Lung (tissue), 12 donors: ENCODE data around the gene COL4A1. TPM values are rescaled to one million over a fixed set of nuclear protein-coding genes. Genes with fewer than 3 reads are reported as not detected.

Experiments
- ATAC-seq: fragments of 200-7000 bp; cut with Tn5 transposase; one replicate; pipeline ENCODE4 v1.9.1; 2020; ENCODE audit warnings: moderate number of reproducible peaks; ENCODE audit not compliant: insufficient read depth, low FRiP score
- DNase-seq, 3 donors: peaks; one replicate each; pipeline ENCODE4 v3.0.0-alpha.2; 2013 to 2017
- H3K27ac ChIP-seq, 2 donors: one replicate each; pipeline ENCODE4 v1.5.1; 2013; ENCODE audit warnings: mild to moderate bottlenecking in 2 of 2, moderate library complexity in 2 of 2, control low read depth in 1 of 2, inconsistent platforms in 1 of 2, low read depth in 1 of 2, low read length in 1 of 2
- H3K27me3 ChIP-seq, 3 donors: one replicate each; pipeline ENCODE4 v1.5.1; 2013; ENCODE audit warnings: low read length in 2 of 3; ENCODE audit not compliant: control insufficient read depth in 3 of 3, insufficient read depth in 3 of 3
- H3K36me3 ChIP-seq, 4 donors: one replicate each; pipeline ENCODE4 v1.5.1; 2013; ENCODE audit warnings: low read length in 4 of 4, mild to moderate bottlenecking in 1 of 4, moderate library complexity in 1 of 4; ENCODE audit not compliant: control insufficient read depth in 4 of 4, insufficient read depth in 4 of 4
- H3K4me1 ChIP-seq, 5 donors: one replicate each; pipeline ENCODE4 v1.5.1; 2013; ENCODE audit warnings: low read length in 5 of 5, mild to moderate bottlenecking in 2 of 5, moderate library complexity in 1 of 5; ENCODE audit not compliant: control insufficient read depth in 5 of 5, insufficient read depth in 5 of 5
- H3K4me3 ChIP-seq: one replicate; pipeline ENCODE4 v1.5.1; 2013; ENCODE audit warnings: mild to moderate bottlenecking, control low read depth, moderate library complexity
- H3K9ac ChIP-seq, 2 donors: one replicate each; pipeline ENCODE4 v1.5.1; 2013; ENCODE audit warnings: low read length in 2 of 2, control low read depth in 1 of 2; ENCODE audit not compliant: insufficient read depth in 1 of 2
- H3K9me3 ChIP-seq, 4 donors: one replicate each; pipeline ENCODE4 v1.5.1; 2013; ENCODE audit warnings: low read length in 3 of 4, mild to moderate bottlenecking in 1 of 4, moderate library complexity in 1 of 4; ENCODE audit not compliant: control insufficient read depth in 4 of 4, insufficient read depth in 3 of 4
- CTCF ChIP-seq: IDR thresholded peaks from 2 replicates; pipeline ENCODE4 v1.5.1; 2012; ENCODE audit warnings: mild to moderate bottlenecking; ENCODE audit errors: control extremely low read depth, extremely low read depth
- WGBS, 2 donors: extraction: QIAGEN DNeasy Blood & Tissue Kit; methylation state at CpG; one replicate each; pipeline ENCODE4 v1.1.7; 2013; 5-methylcytosine and 5-hydroxymethylcytosine counted together
- polyA plus RNA-seq, 2 donors: library from polyadenylated mRNA; stranded (reverse); fragments of 200-250 nt; gene quantifications; one replicate each; pipeline ENCODE4 v1.2.1, GENCODE V29; 2013
- total RNA-seq, 2 donors: library from RNA; depleted of rRNA in 1 of 2; stranded (reverse); fragments of >200 nt in 1 of 2; gene quantifications; one replicate each; pipeline ENCODE4 v1.2.1, GENCODE V29; 2014 to 2021
- donor health status: control.
- donor health status: control.
- donor health status: Bipolar disorder and iron deficiency.
- donor health status: healthy.
- donor health status: DM: yes; HTN: yes; CAD: no.

COL4A1 gene
- total and polyA plus RNA-seq, 4 donors, result 114 to 1,051 (median 318) TPM

GRCh38 chr13:110340812-110341444 is 34.0 kb upstream of the COL4A1 start:
- 8 to 24% methylated on average over 24 of the region's 24 CpGs for WGBS, 2 donors
- Histone ChIP-seq H3K27me3 (no peaks in the 10 kb centered on the region), H3K9ac (peak overlapping the region in 1 of 2 donors; percentile 83), H3K4me1 (peaks cover 27 to 60% (median 34%) of the 10 kb centered on the region in 5 donors), H3K27ac (peak overlapping the region; percentile 93 to 95), H3K9me3 (no peaks in the 10 kb centered on the region), H3K36me3 (no peaks in the 10 kb centered on the region), H3K4me3 (no peak overlapping the region)
- peak; percentile 43 for ATAC-seq
- DNase-seq, result peak; percentile 87 to 90 (median 90)
- no peak for TF ChIP-seq CTCF

- H3K9ac ChIP-seq, result peak overlapping the region in 1 of 2 donors; percentile 50
- H3K36me3 ChIP-seq, result no peaks in the 10 kb centered on the region
- H3K4me1 ChIP-seq, result peaks cover 27 to 60% (median 31%) of the 10 kb centered on the region in 5 donors
- H3K27ac ChIP-seq, result peak overlapping the region; percentile 93 to 95
- DNase-seq, result no peak
- no peak for ATAC-seq
- no peak overlapping the region for H3K4me3 ChIP-seq
- no peaks in the 10 kb centered on the region for H3K9me3 ChIP-seq
- no peaks in the 10 kb centered on the region for H3K27me3 ChIP-seq
- TF ChIP-seq CTCF, result no peak
- WGBS, 2 donors, result 71 to 82% methylated on average over 9 of the region's 9 CpGs
These were observed 33.1 kb upstream of the COL4A1 start for GRCh38 chr13:110339975-110340550.

GRCh38 chr13:110339263-110339662 is 32.3 kb upstream of the COL4A1 start:
- Histone ChIP-seq H3K9ac (no peak overlapping the region), H3K9me3 (no peaks in the 10 kb centered on the region), H3K36me3 (no peaks in the 10 kb centered on the region), H3K27ac (peak overlapping the region; percentile 32 to 74), H3K27me3 (no peaks in the 10 kb centered on the region), H3K4me1 (peaks cover 27 to 60% (median 31%) of the 10 kb centered on the region in 5 donors), H3K4me3 (no peak overlapping the region)
- 73 to 89% methylated on average over 6 of the region's 6 CpGs for WGBS, 2 donors
- ATAC-seq, result no peak
- DNase-seq, result no peak
- no peak for TF ChIP-seq CTCF
